CD14-positive monocyte (primary cell): ENCODE measurements around the gene RHOBTB3. TPM values are rescaled to one million over a fixed set of nuclear protein-coding genes. Genes with fewer than 3 reads are reported as not detected.

Source experiments
- DNase-seq, 3 donors: peaks; one replicate each; pipeline ENCODE4 v3.0.0-alpha.2; 2011 to 2022
- H2AFZ ChIP-seq: 2 replicates; pipeline ENCODE4 v1.6.0; 2012; ENCODE audit warnings: mild to moderate bottlenecking, low read depth, low read length, inconsistent platforms; ENCODE audit not compliant: insufficient read depth, poor library complexity, severe bottlenecking
- H3K27ac ChIP-seq, 2 donors: 1 replicate in 1 of 2; 2 replicates in 1 of 2; pipeline ENCODE4 v1.5.1; 2012 to 2013; ENCODE audit warnings: low read length in 2 of 2, control low read depth in 1 of 2, inconsistent platforms in 1 of 2, low read depth in 1 of 2, mild to moderate bottlenecking in 1 of 2
- H3K27me3 ChIP-seq, 2 donors: one replicate each; pipeline versions ENCODE4 v1.6.0 to v1.6.1; 2011 to 2013; ENCODE audit warnings: low read length in 2 of 2; ENCODE audit not compliant: control insufficient read depth in 2 of 2, insufficient read depth in 2 of 2
- H3K36me3 ChIP-seq, 2 donors: replicated peaks in 1 of 2; 1 replicate in 1 of 2; 2 replicates in 1 of 2; pipeline versions ENCODE4 v1.5.1 to v1.6.1; 2012 to 2013; ENCODE audit warnings: low read length in 2 of 2, control low read depth in 1 of 2, inconsistent platforms in 1 of 2, mild to moderate bottlenecking in 1 of 2; ENCODE audit not compliant: insufficient read depth in 2 of 2, control insufficient read depth in 1 of 2
- H3K4me1 ChIP-seq, 2 donors: 1 replicate in 1 of 2; 2 replicates in 1 of 2; pipeline versions ENCODE4 v1.5.1 to v1.6.1; 2012 to 2013; ENCODE audit warnings: low read length in 2 of 2, control low read depth in 1 of 2, inconsistent platforms in 1 of 2, mild to moderate bottlenecking in 1 of 2, moderate library complexity in 1 of 2; ENCODE audit not compliant: insufficient read depth in 2 of 2, control insufficient read depth in 1 of 2
- H3K4me2 ChIP-seq: replicated peaks from 2 replicates; pipeline ENCODE3; 2012; ENCODE audit warnings: low read length, moderate library complexity, mild to moderate bottlenecking; ENCODE audit not compliant: poor library complexity, severe bottlenecking; ENCODE audit errors: extremely low read depth
- H3K4me3 ChIP-seq, 3 experiments: fragments of 200-600 bp in 1 of 3; sonication (generic) in 1 of 3; replicated peaks in 1 of 3; 1 replicate in 2 of 3; 2 replicates in 1 of 3; pipeline ENCODE4 v1.5.1; 2011 to 2013; ENCODE audit warnings: low read length in 3 of 3, mild to moderate bottlenecking in 3 of 3, control low read depth in 2 of 3, low read depth in 2 of 3, inconsistent platforms in 1 of 3, moderate library complexity in 1 of 3
- H3K79me2 ChIP-seq: 2 replicates; pipeline ENCODE4 v1.6.0; 2012; ENCODE audit warnings: mild to moderate bottlenecking, control low read depth, inconsistent platforms, low read length, moderate library complexity; ENCODE audit not compliant: insufficient read depth
- H3K9ac ChIP-seq: 2 replicates; pipeline ENCODE4 v1.6.0; 2017; ENCODE audit warnings: low read length, mild to moderate bottlenecking; ENCODE audit not compliant: insufficient read depth, poor library complexity, severe bottlenecking
- H3K9me3 ChIP-seq, 2 donors: replicated peaks in 1 of 2; 1 replicate in 1 of 2; 2 replicates in 1 of 2; pipeline versions ENCODE4 v1.5.1 to v1.6.1; 2012 to 2013; ENCODE audit warnings: low read length in 2 of 2, control low read depth in 1 of 2; ENCODE audit not compliant: control insufficient read depth in 1 of 2, insufficient read depth in 1 of 2
- H4K20me1 ChIP-seq: 2 replicates; pipeline ENCODE4 v1.6.0; 2012; ENCODE audit warnings: mild to moderate bottlenecking, low read length, control low read depth, moderate library complexity; ENCODE audit not compliant: insufficient read depth
- H3K27ac Mint-ChIP-seq, 7 donors: one replicate each; pipeline ENCODE4 v1.8.0; 2020; ENCODE audit warnings: mild to moderate bottlenecking in 7 of 7, mixed read lengths in 7 of 7, moderate library complexity in 6 of 7, inconsistent platforms in 2 of 7
- H3K27me3 Mint-ChIP-seq, 3 donors: one replicate each; pipeline ENCODE4 v1.8.0; 2021 to 2022; ENCODE audit warnings: low read depth in 3 of 3, mild to moderate bottlenecking in 3 of 3, mixed read lengths in 3 of 3, moderate library complexity in 3 of 3, inconsistent platforms in 1 of 3
- H3K36me3 Mint-ChIP-seq, 2 donors: one replicate each; pipeline ENCODE4 v1.8.0; 2020; ENCODE audit warnings: mixed read lengths in 2 of 2, inconsistent platforms in 1 of 2, mild to moderate bottlenecking in 1 of 2
- H3K4me1 Mint-ChIP-seq: one replicate; pipeline ENCODE4 v1.8.0; 2020; ENCODE audit warnings: mild to moderate bottlenecking, mixed read lengths
- H3K4me3 Mint-ChIP-seq, 2 donors: one replicate each; pipeline ENCODE4 v1.8.0; 2020; ENCODE audit warnings: mild to moderate bottlenecking in 2 of 2, mixed read lengths in 2 of 2, moderate library complexity in 1 of 2
- H3K9me3 Mint-ChIP-seq, 7 donors: one replicate each; pipeline ENCODE4 v1.8.0; 2020 to 2022; ENCODE audit warnings: mixed read lengths in 7 of 7, mild to moderate bottlenecking in 6 of 7, moderate library complexity in 6 of 7, inconsistent platforms in 2 of 7
- WGBS: methylation state at CpG from one replicate; pipeline ENCODE4 v1.1.5; 2013; ENCODE audit warnings: missing lambda C conversion rate; ENCODE audit not compliant: insufficient coverage; 5-methylcytosine and 5-hydroxymethylcytosine counted together
- intact Hi-C, 2 donors: fragments of 100-400 bp; cut with micrococcal nuclease; formaldehyde crosslinking; loops; one replicate each; pipeline versions ENCODE4 v1.15.0 to v1.15.1; 2023
- polyA plus RNA-seq, 3 donors: library from polyadenylated mRNA; depleted of rRNA in 1 of 3; unstranded in 2 of 3; stranded (reverse) in 1 of 3; fragments of 300-500 nt in 2 of 3; fragments of >200 nt in 1 of 3; fragmentation: Illumina TruSeq in 2 of 3; gene quantifications; 1 replicate in 2 of 3; 2 replicates in 1 of 3; pipeline ENCODE4 v1.2.3, GENCODE V29; 2012 to 2021
- TF ChIP-seq, protein P1 (sequence below): fragments of 200-600 bp; IDR thresholded peaks from one replicate; pipeline ENCODE4 v1.8.0; 2022; ENCODE audit warnings: antibody characterized with exemption, mild to moderate bottlenecking

Gene RHOBTB3
- polyA plus RNA-seq, 3 donors = 0.41 to 1.5 (median 0.63) TPM

- H3K4me3 Mint-ChIP-seq = no peak overlapping the region
- no peaks in the 10 kb centered on the region for H3K9me3 ChIP-seq
- H3K27ac Mint-ChIP-seq = no peak overlapping the region
- no peak overlapping the region for H3K9ac ChIP-seq
- H3K4me1 ChIP-seq = peaks cover 11% of the 10 kb centered on the region in 2 donors
- intact Hi-C loops = no loop called here
- H3K4me1 Mint-ChIP-seq = peaks cover 14% of the 10 kb centered on the region
- H3K27me3 Mint-ChIP-seq = peaks cover 0 to 4% (median 0%) of the 10 kb centered on the region in 3 donors
- no peaks in the 10 kb centered on the region for H3K79me2 ChIP-seq
- no peaks in the 10 kb centered on the region for H3K9me3 Mint-ChIP-seq
- H3K36me3 ChIP-seq = no peaks in the 10 kb centered on the region
- TF ChIP-seq, protein P1, sequence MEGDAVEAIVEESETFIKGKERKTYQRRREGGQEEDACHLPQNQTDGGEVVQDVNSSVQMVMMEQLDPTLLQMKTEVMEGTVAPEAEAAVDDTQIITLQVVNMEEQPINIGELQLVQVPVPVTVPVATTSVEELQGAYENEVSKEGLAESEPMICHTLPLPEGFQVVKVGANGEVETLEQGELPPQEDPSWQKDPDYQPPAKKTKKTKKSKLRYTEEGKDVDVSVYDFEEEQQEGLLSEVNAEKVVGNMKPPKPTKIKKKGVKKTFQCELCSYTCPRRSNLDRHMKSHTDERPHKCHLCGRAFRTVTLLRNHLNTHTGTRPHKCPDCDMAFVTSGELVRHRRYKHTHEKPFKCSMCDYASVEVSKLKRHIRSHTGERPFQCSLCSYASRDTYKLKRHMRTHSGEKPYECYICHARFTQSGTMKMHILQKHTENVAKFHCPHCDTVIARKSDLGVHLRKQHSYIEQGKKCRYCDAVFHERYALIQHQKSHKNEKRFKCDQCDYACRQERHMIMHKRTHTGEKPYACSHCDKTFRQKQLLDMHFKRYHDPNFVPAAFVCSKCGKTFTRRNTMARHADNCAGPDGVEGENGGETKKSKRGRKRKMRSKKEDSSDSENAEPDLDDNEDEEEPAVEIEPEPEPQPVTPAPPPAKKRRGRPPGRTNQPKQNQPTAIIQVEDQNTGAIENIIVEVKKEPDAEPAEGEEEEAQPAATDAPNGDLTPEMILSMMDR = no peak
- H3K27ac ChIP-seq = no peak overlapping the region
- WGBS = 97% methylated on average over 9 of the region's 9 CpGs
- no peak overlapping the region for H3K4me3 ChIP-seq
- H3K36me3 Mint-ChIP-seq = no peaks in the 10 kb centered on the region
- no peak overlapping the region for H3K4me2 ChIP-seq
- no peak for DNase-seq
- no peaks in the 10 kb centered on the region for H4K20me1 ChIP-seq
- H3K27me3 ChIP-seq = no peaks in the 10 kb centered on the region
- no peak overlapping the region for H2AFZ ChIP-seq
Observed at GRCh38 chr5:95768731-95769130, 37.6 kb downstream of the RHOBTB3 start.

GRCh38 chr5:95770830-95771708 is 39.9 kb downstream of the RHOBTB3 start:
- H3K27me3 ChIP-seq = no peaks in the 10 kb centered on the region
- Mint-ChIP-seq H3K4me3 (no peak overlapping the region), H3K36me3 (no peaks in the 10 kb centered on the region), H3K27me3 (no peaks in the 10 kb centered on the region), H3K9me3 (no peaks in the 10 kb centered on the region), H3K4me1 (peaks cover 18% of the 10 kb centered on the region), H3K27ac (no peak overlapping the region)
- H3K9me3 ChIP-seq = no peaks in the 10 kb centered on the region
- no peak overlapping the region for H2AFZ ChIP-seq
- H3K79me2 ChIP-seq = no peaks in the 10 kb centered on the region
- 88% methylated on average over 3 of the region's 8 CpGs for WGBS
- no peak for DNase-seq
- H3K27ac ChIP-seq = no peak overlapping the region
- H3K4me3 ChIP-seq = no peak overlapping the region
- no peaks in the 10 kb centered on the region for H3K36me3 ChIP-seq
- TF ChIP-seq, protein P1 = no peak
- no peaks in the 10 kb centered on the region for H4K20me1 ChIP-seq
- H3K4me1 ChIP-seq = peaks cover 13 to 17% of the 10 kb centered on the region in 2 donors
- no peak overlapping the region for H3K4me2 ChIP-seq
- H3K9ac ChIP-seq = no peak overlapping the region
- intact Hi-C loops = no loop called here
